ENCODE data around the gene AUTS2. TPM values are rescaled to one million over a fixed set of nuclear protein-coding genes. Genes with fewer than 3 reads are reported as not detected.

Gene AUTS2
- total and polyA plus RNA-seq, 2 of the 8 experiments (the other 6 are each of a cell fraction or from before 2014, with no cell fraction given): 25.9 to 101 TPM

DNA sequence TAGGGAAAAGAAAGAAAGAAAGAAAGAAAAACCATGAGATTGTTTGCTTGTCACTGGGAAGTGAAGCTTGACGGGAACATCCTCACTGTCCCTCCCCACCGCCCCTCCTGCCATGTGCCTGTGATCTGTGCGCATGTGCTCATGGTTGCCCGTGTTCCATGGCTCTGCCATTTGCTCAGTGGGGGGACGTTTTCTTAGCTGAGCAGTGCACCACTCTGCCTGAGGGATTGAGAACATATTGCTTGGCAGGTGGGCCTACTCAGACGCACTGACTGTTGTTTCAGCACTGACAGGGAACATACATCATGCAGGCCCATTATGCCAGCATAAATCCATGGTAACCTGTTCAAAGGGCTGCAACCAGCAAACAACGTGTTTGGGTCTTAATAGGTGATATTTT is 785.7 kb downstream of the AUTS2 start:
- Histone ChIP-seq H2AK5ac (ENCODE audit: low read depth, low read length) (no peak overlapping the region), H3K4ac (replicated peaks; ENCODE audit: insufficient read length, low read depth, low read length) (no peak overlapping the region), H3K23ac (ENCODE audit: insufficient read length) (no peak overlapping the region), H3K27ac (ENCODE audit: low read depth, low read length) (no peak overlapping the region), H3K36me3 (ENCODE audit: control insufficient read depth in 2 of 4, insufficient read depth in 4 of 4, low read length in 3 of 4) (no peaks in the 10 kb centered on the region), H3K14ac (ENCODE audit: insufficient read length) (no peak overlapping the region), H3K4me2 (ENCODE audit: insufficient read depth in 1 of 2, low read depth in 2 of 2, low read length in 2 of 2) (no peak overlapping the region), H3K4me3 (ENCODE audit: extremely low read depth in 1 of 4, insufficient read depth in 2 of 4, low read depth in 3 of 4, low read length in 4 of 4) (no peak overlapping the region), H4K5ac (ENCODE audit: insufficient read length, low read depth, low read length) (no peak overlapping the region), H2BK15ac (ENCODE audit: low read length) (no peak overlapping the region), H3K18ac (ENCODE audit: extremely low read depth, low read length) (no peak overlapping the region), H2BK120ac (replicated peaks; ENCODE audit: low read depth, low read length) (no peak overlapping the region), H3K23me2 (ENCODE audit: low read depth, low read length) (no peaks in the 10 kb centered on the region), H2AFZ (ENCODE audit: low read length) (no peak overlapping the region), H3K27me3 (replicated peaks in 1 of 4; ENCODE audit: control insufficient read depth in 3 of 4, extremely low read depth in 1 of 4, insufficient read depth in 3 of 4, low read length in 3 of 4) (no peaks in the 10 kb centered on the region), H2BK20ac (ENCODE audit: low read length) (no peak overlapping the region), H3K4me1 (replicated peaks in 1 of 4; ENCODE audit: control insufficient read depth in 3 of 4, insufficient read depth in 4 of 4, low read length in 3 of 4) (no peaks in the 10 kb centered on the region), H3K79me2 (ENCODE audit: control insufficient read depth in 1 of 2, insufficient read depth in 2 of 2, low read length in 2 of 2) (no peaks in the 10 kb centered on the region), H2BK12ac (ENCODE audit: low read depth, low read length) (no peak overlapping the region), H3K9me3 (ENCODE audit: insufficient read depth in 2 of 2, low read depth in 1 of 2, low read length in 1 of 2) (no peaks in the 10 kb centered on the region), H3K79me1 (ENCODE audit: low read depth, low read length) (no peaks in the 10 kb centered on the region), H4K91ac (replicated peaks; ENCODE audit: insufficient read length, low read length) (no peak overlapping the region), H4K8ac (ENCODE audit: extremely low read depth, insufficient read depth, low read length) (no peak overlapping the region), H3K56ac (replicated peaks; ENCODE audit: insufficient read length, low read depth, low read length) (no peak overlapping the region), H3K9ac (replicated peaks in 1 of 4; ENCODE audit: extremely low read depth in 1 of 4, low read depth in 3 of 4, low read length in 3 of 4) (no peak overlapping the region), H2BK5ac (ENCODE audit: low read depth, low read length) (no peak overlapping the region), H4K20me1 (replicated peaks in 1 of 2; ENCODE audit: control insufficient read depth in 1 of 2, insufficient read depth in 2 of 2, low read length in 2 of 2) (no peaks in the 10 kb centered on the region)
- WGBS, 2 experiments (ENCODE audit: extremely low coverage in 1 of 2, insufficient coverage in 1 of 2, insufficient read length in 1 of 2, insufficient replicate concordance in 2 of 2, low coverage in 1 of 2, low lambda C conversion rate in 2 of 2, missing lambda C conversion rate in 1 of 2): 89% methylated on average over 7 of the region's 7 CpGs; no CpG with 5 or more reads in 1 of the 2 experiments
- ChIA-PET POLR2A (ENCODE audit: partially characterized antibody) (no interaction called here), CTCF (ENCODE audit: partially characterized antibody) (interaction anchor here (1.4 kb wide), 1 partner anchor 123 kb away, joined by 4 read pairs; no protein-coding TSS in a partner anchor)
- TF ChIP-seq RFX5 (IDR thresholded peaks at IDR 0.05; ENCODE audit: borderline replicate concordance, low read depth, low read length) (no peak), KDM4A (IDR thresholded peaks at IDR 0.05; ENCODE audit: low read depth, low read length, severe bottlenecking) (no peak), TAF1 (IDR thresholded peaks at IDR 0.05; ENCODE audit: low read depth, low read length) (no peak), EP300 (IDR thresholded peaks at IDR 0.05; ENCODE audit: borderline replicate concordance in 1 of 2, low read depth in 2 of 2, low read length in 2 of 2) (no peak)
- DNase-seq (ENCODE audit: low read depth in 1 of 2, low spot score in 2 of 2) (no peak), FAIRE-seq (no peak)
